ENCODE data around the gene SCO2. TPM values are rescaled to one million over a fixed set of nuclear protein-coding genes. Genes with fewer than 3 reads are reported as not detected.
"Not testable (repeated sequence)": the region's sequence is repeated elsewhere in the genome, so short reads cannot be mapped to it uniquely, and the experiment has no call there.

SCO2 gene
- total and polyA plus RNA-seq, 11 donors, result 0.67 to 2.6 (median 1.1) TPM; not detected in 6

GRCh38 chr22:50544746-50545253 lies 19.4 kb upstream of the SCO2 start:
- Histone ChIP-seq H3K4me1 (peaks cover 0 to 90% (median 22%) of the 10 kb centered on the region in 12 donors), H3K4me3 (peak overlapping the region in 5 of 12 donors; percentile 33 to 54 (median 41)), H3K9me3 (no peaks in the 10 kb centered on the region), H3K36me3 (no peaks in the 10 kb centered on the region), H3K27me3 (peaks cover 23 to 61% (median 31%) of the 10 kb centered on the region in 9 donors), H3K27ac (peak overlapping the region in 2 of 12 donors; percentile 54 to 98)
- TF ChIP-seq POLR2A (IDR thresholded peaks at IDR 0.05), result no peak
- no peak for TF ChIP-seq CTCF (IDR thresholded peaks at IDR 0.05)
- 72 to 85% (median 80%) methylated on average over 4 to 5 of the region's 5 CpGs for WGBS, 4 donors
- peak in 1 of 5 donors; percentile 27 for DNase-seq
- peak in 1 of 4 donors; percentile 4 for ATAC-seq
- intact Hi-C loops (cut with DNase I), result loop anchor here in 3 of 10 donors (5.0 to 10.0 kb wide), 3 partner anchors 68 to 78 kb away; no protein-coding TSS in a partner anchor

GRCh38 chr22:50544078-50544745 lies 18.8 kb upstream of the SCO2 start:
- intact Hi-C loops (cut with DNase I), result loop anchor here in 2 of 10 donors (5.0 to 10.0 kb wide), 2 partner anchors 71 to 78 kb away; no protein-coding TSS in a partner anchor
- WGBS, 4 donors, result 4 to 9% (median 5%) methylated on average over 27 to 52 of the region's 52 CpGs
- Histone ChIP-seq H3K4me1 (peaks cover 0 to 88% (median 24%) of the 10 kb centered on the region in 12 donors), H3K4me3 (peak overlapping the region in 10 of 12 donors; percentile 26 to 54 (median 40)), H3K27ac (peak overlapping the region in 4 of 12 donors; percentile 1 to 98 (median 36)), H3K9me3 (no peaks in the 10 kb centered on the region), H3K27me3 (peaks cover 20 to 55% (median 25%) of the 10 kb centered on the region in 9 donors), H3K36me3 (no peaks in the 10 kb centered on the region)
- peak; percentile 79 to 93 (median 84) for DNase-seq
- peak in 3 of 4 donors; percentile 58 to 64 (median 62) for ATAC-seq
- TF ChIP-seq POLR2A (IDR thresholded peaks at IDR 0.05) (no peak), CTCF (IDR thresholded peaks at IDR 0.05) (peak; percentile 30 to 76 (median 60))

GRCh38 chr22:50542416-50542927 lies 17.1 kb upstream of the SCO2 start:
- Histone ChIP-seq H3K27me3 (peaks cover 8 to 45% (median 12%) of the 10 kb centered on the region in 9 donors), H3K4me3 (peak overlapping the region in 2 of 12 donors; percentile 3 to 38), H3K27ac (peak overlapping the region in 3 of 12 donors; percentile 44 to 98 (median 61)), H3K36me3 (no peaks in the 10 kb centered on the region), H3K9me3 (no peaks in the 10 kb centered on the region), H3K4me1 (peaks cover 0 to 92% (median 21%) of the 10 kb centered on the region in 12 donors)
- intact Hi-C loops (cut with DNase I), result loop anchor here in 2 of 10 donors (5.0 to 10.0 kb wide), 2 partner anchors 72 to 80 kb away; no protein-coding TSS in a partner anchor
- DNase-seq, result peak in 2 of 5 donors; percentile 20 to 51
- 90 to 94% (median 93%) methylated on average over 19 of the region's 19 CpGs for WGBS, 4 donors
- TF ChIP-seq CTCF (IDR thresholded peaks at IDR 0.05) (peak in 1 of 12 donors; percentile 14), POLR2A (IDR thresholded peaks at IDR 0.05) (no peak)
- ATAC-seq, result peak in 2 of 4 donors; percentile 5 to 21

- Histone ChIP-seq H3K27me3 (peaks cover 0 to 37% (median 4%) of the 10 kb centered on the region in 9 donors), H3K27ac (peak overlapping the region in 7 of 12 donors; percentile 3 to 98 (median 61)), H3K4me1 (peaks cover 0 to 95% (median 20%) of the 10 kb centered on the region in 12 donors), H3K4me3 (peak overlapping the region in 2 of 12 donors; percentile 3 to 38)
- 77 to 88% (median 86%) methylated on average over 5 of the region's 5 CpGs for WGBS, 4 donors
- not testable (repeated sequence) for H3K36me3 ChIP-seq, H3K9me3 ChIP-seq
- intact Hi-C loops (cut with DNase I), result loop anchor here in 2 of 10 donors (5.0 to 10.0 kb wide), 2 partner anchors 73 to 81 kb away; no protein-coding TSS in a partner anchor
- peak in 2 of 4 donors; percentile 28 to 52 for ATAC-seq
- DNase-seq, result peak in 2 of 5 donors; percentile 33 to 52
Observed at GRCh38 chr22:50541667-50542026, 16.2 kb upstream of the SCO2 start.

Data from heart left ventricle (tissue), 16 donors.